GM18873 (cell line): ENCODE results near the gene IGSF6.
"Not testable (repeated sequence)": the region's sequence is repeated elsewhere in the genome, so short reads cannot be mapped to it uniquely, and the experiment has no call there.

Experiments used
- ATAC-seq: cut with Tn5 transposase; IDR thresholded peaks from one replicate; pipeline ENCODE4 v1.9.1; 2021; ENCODE audit warnings: mild to moderate bottlenecking, moderate library complexity, moderate number of reproducible peaks; ENCODE audit not compliant: unreplicated experiment, low FRiP score

IGSF6 gene

DNA sequence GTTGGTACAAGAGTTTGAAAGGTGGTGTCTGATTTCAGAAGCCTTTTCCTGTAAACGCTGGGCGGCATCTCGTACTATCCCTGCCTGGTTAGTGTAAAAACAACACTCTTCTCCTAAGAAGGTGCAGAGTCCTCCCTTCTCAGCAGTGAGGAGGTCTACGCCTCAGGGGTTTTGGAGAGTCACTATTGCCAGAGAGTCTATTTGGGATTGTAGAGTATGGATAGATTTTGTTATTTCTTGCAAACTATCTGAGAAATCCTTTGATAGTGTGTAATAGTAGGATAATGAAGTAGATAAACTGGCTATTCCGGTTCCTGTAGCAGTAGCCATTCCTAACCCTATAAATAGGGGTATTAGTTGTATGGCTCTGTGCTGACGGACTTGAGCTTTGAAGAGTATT, 21.5 kb downstream of the IGSF6 start:
- not testable (repeated sequence) for ATAC-seq

DNA sequence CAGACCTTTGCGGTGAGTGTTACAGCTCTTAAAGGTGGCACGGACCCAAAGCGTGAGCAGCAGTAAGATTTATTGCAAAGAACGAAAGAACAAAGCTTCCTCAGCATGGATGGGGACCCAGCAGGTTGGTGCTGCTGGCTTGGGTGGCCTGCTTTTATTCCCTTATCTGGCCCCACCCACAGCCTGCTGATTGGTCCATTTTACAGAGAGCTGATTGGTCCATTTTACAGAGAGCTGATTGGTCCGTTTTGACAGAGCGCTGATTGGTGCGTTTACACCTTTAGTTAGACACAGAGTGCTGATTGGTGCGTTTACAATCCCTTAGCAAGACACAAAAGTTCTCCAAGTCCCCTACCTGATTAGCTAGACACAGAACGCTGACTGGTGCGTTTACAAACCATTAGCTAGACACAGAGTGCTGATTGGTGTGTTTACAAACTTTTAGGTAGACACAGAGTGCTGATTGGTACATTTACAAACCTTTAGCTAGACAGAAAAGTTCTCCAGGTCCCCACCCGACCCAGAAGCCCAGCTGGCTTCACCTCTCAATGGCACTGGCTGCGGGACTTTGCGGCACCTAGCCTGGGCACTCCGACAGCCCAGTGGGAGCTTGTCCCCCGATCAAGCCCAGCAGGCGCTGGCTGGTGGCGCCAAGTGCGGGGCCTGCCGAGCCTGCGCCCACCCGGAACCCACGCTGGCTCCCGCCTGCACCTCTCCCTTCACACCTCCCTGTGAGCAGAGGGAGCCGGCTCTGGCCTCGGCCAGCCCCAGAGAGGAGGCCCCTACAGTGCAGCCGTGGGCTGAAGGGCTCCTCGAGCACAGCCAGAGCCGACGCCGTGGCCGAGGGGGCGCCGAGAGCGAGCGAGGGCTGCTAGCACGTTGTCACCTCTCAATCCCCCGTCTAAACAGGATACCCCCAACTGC, 22.5 kb downstream of the IGSF6 start:
- ATAC-seq: not testable (repeated sequence)

DNA sequence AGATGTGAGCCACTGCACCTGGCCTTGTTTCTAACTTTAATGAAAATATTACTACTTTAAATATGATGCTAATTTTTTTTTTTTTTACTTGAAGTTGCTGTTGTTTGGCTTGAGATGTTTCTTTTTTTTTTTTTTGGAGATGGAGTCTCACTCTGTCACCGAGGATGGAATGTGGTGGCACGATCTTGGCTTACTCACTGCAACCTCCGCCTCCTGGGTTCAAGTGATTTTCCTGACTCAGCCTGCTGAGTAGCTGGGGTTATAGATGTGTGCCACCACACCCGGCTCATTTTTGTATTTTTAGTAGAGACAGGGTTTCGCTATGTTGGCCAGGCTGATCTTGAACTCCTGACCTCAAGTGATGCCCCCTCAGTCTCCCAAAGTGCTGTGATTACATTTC, 23.6 kb downstream of the IGSF6 start:
- ATAC-seq: no peak

DNA sequence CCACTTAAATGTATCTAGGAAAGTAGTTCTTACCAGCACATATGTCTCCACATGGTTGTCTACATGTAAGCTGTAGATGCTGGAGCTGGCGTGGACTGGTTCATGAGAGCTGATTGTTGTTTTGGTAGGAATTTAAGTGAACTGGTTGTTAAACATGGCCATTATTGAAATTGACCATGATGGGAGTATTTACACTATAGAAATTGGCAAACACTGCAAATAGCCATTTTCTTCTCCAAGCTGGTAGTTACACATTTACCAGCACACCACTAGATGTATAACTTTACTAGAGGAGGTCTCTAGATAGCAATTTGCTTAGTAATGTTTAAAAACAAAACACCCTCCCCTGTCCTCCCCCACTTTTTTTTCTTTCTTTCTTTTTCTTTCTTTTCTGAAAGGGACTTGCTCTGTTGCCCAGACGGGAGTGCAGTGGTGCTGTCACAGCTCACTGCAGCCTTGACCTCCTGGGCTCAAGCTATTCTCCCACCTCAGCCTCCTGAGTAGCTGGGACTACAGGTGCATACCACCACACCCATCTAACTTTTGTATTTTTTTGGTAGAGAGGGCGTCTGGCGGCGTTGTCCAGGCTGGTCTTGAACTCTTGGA, 24.2 kb downstream of the IGSF6 start:
- ATAC-seq: no peak

DNA sequence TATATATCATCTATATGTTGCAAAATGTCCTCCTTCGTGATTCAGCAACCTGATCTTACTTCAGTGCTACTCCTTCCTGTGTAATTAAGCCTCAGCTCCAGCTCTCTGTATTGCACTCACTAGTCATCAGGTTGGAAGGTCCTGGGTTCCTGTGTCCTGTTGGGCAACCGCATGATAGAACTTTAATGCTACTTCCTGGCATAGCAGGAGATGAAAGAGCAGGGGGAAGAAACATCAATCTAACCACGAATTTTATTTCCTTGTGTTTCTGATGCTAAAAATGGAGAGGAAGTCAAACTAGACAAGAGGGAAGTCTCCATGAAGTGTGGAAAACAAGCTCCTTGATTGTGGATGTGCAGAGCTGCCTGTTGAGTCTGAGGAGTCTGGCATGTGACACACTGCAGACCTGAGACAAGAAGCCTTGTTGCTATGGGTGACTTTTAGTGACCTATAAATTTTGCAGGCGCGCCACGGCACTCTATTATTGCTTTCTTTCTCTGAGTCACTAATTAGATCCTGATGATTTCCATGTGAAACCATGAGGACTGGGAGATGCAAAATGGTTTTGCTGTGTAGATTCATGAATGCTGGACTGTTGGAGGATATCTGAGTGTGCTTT, 25.6 kb downstream of the IGSF6 start:
- ATAC-seq: no peak

DNA sequence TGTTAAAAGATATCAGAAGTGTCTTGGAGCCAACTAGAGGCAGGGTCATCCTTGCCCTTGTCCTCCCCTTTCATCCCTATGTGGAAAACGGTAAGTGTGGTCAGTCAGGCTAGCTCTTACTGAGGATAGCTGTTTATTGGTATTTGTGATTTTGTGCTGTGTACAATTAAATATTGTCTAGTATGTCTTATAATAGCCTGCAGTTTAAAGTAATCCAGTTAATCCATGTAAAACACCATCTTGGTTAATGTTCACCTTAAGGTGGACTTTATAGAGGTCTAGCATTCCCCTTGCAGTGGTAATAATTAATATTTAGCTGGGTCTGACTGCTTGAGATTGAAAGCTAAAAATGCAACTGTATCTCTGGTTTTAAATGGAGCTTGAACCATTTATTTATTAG, 27.4 kb downstream of the IGSF6 start:
- no peak for ATAC-seq

DNA sequence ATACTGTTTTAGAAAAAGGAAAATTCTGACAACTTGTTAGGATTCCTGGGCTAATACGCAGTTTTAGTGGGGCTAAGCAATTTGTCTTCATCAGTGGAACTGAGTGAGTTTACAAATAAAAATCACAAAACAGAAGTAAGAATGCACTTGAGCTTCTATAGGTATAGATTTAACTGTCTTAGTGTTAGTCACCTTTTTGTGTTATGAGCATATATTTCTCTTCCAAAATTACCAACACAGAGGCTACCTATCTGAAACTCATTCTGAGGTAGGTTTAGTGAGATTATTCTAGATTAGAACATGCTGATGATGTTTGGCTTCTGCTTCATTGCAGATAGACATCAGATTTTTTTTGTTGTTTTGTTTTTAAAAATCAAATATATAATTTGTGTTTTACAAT, 29.9 kb downstream of the IGSF6 start:
- no peak for ATAC-seq

DNA sequence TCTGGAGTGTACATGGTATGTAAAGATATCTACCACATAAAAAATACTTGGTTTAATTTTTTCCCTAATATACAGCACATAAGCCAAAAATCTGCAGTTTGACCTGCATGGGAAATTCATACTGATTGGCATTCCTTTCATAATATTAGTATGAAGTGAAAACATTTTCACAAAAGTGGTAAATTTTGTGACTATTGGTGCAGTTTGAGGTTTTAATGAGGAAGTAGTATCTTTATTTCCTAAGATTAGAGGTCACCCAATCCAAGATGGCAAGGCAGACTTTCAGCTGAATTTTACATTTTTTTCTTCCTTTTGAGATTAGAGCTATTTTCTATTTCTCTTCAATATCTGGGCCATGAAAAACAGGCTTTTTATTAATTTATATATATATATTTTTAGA, 31.8 kb downstream of the IGSF6 start:
- no peak for ATAC-seq

DNA sequence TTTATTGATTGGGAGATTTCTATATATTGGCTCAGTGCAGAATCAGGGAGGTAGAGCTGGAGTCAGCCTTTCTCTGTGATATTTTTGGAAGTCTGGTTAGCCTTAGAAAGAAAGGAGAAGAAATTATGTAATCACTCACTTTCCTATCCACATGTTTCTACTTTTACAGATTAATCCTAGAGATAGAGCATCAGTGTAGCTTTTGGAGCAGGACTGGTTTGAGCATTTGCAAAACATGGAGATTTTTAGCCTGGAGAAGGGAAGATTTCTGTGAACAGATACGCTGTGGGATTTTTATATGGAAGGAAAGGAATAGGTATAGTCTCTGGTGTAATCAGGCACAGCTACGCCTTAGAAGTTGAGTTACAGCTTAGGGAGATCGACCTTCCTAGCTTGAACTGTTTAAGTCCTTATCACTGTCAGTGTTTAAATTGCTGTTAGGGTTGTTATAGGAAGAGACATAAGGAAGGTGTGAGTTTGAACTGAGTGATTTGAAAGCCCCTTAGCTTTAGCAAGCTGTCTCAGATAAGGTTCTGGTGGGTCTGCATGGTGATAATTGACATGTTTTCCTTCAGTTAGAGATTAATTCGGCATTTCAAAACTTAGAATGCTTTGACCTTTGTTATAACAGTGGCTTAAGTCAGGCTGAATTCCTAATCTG, 32.5 kb downstream of the IGSF6 start:
- no peak for ATAC-seq

DNA sequence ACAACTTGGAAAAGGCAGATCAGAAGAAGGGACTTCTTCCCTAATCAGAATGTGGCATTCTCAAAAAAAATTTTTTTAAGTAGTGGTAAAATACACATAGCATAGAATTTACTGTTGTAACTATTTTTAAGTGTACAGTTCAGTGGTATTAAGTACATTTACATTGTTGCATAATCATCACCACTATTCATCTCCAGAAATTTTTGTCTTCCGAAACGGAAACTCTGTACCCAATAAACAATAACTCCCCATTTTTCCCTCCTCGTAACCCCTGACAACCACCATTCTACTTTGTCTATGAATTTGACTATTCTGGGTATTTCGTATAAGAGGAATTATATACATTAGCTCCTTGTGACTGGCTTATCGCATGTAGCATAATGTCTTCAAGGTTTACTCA, 34.1 kb downstream of the IGSF6 start:
- no peak for ATAC-seq

DNA sequence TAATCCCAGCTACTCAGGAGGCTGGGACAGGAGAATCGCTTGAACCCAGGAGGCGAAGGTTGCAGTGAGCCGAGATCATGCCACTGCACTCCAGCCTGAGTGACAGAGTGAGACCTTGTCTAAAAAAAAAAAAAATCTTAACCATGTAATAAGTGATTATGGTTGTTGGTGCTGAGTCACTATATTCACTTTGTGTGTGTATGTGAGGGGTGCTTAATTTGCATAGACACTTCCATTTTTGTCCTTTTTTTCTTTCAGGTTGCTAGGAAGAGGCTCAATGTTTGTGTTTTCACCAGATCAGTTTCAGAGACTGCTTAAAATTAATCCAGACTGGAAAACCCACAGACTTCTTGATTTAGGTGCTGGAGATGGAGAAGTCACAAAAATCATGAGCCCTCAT, 34.8 kb downstream of the IGSF6 start:
- ATAC-seq: no peak

DNA sequence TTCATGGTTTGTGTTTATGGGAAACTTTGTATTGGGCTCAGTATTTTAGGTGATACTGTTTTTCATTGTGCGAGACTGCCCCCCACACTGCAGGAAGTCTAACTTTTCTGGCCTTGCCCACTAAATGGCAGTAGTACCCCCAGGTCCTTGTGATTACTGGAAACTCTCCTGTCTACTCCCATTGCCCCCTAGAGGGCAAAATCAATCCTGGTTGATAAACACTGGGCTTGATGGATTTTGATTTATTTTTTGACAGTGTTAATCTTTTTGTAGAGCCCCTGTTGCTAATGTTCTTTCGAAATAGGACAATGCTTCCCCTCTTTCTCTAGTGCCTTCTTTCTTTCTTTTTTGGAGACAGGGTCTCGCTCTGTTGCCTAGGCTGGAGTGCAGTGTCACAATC, 37.5 kb downstream of the IGSF6 start:
- ATAC-seq: no peak

DNA sequence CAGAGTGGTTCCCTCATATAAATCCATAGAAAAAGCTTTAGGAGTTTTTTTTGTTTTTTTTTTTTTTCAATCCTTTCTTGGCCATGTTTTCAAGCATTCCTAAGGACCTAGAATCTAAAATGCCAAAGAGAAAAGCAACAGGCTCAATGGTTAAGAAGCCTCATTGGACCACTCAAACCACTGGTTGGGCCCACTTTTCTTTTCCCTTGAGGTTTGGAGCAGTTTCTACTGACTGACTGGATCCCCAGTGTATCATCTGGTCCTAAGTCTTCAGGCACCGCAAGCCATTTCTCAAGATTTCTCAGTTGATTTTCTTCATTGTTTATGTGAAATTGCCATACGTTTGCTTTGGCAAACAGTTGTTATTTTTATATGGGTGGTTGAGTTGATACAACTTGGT, 38.6 kb downstream of the IGSF6 start:
- no peak for ATAC-seq

DNA sequence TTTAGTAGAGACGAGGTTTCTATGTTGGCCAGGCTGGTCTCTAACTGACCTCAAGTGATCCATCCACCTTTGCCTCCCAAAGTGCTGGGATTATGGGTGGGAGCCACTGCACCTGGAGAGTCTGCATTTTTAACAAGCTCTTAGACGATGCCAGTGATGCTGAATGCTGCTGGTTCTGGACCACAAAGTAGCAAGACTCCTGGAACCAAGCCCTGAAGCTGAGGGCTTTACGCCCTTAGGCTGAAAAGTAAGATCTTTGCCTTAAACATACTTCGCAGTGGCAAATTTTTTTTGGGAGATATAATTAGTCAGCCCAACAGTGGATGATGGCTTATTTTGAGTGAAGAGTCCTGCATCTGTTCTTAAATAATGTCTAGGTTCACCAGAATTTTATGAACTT, 39.0 kb downstream of the IGSF6 start:
- no peak for ATAC-seq

DNA sequence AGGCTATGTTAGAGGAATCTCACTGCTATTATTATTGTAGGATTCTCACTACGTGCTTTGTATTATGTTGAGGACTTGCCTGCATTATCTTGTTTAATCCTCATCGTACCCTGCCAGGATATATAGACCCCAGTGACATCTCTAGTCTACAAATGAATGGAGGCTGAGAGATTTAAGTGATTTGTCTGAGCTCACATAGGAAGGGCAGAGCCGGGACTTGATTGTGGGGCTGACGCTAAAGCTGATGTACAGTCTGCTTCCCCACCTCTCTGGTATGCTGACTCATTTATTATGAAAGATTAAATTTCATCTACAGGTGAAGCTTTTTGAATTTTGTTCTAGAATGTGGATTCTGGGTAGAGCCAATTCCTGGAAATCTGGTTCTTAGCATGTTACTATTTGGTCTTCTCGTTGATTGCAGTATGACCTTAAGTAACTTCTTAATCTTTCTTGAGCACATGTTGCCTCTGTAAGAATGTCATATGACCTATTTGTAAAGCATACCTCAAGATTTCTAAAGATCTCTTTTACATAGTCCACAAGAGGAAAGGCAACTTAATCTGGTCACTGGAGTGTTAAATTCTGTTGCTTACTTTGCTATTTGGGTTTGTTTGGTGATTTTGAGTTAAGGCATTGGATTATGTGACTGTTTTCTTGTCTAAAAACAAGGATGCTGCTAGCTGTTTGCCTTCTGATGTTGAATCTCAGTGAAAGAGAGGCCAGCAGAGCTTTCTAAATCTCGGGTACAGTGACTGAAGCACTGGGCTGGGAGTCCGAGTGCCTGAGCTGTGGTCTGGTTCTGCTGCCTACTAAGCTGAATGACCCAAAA, 40.6 kb downstream of the IGSF6 start:
- ATAC-seq: no peak

DNA sequence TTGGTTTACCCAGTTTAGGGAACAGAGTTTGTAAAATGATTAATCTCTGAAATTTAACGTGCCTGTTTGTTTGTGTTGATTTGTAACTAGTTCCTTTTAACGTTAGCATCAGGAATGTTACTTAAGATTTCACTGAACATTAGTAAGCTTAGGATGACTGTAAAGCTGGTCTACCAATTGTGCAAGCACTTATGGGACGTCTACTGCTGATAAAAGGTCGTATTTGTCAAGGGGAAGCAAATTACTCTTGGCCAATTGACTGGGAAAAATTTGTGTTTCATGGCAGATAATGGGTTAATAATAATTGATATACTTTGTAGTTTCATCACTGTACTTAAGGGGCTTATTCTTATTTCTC, 41.2 kb downstream of the IGSF6 start:
- no peak for ATAC-seq

DNA sequence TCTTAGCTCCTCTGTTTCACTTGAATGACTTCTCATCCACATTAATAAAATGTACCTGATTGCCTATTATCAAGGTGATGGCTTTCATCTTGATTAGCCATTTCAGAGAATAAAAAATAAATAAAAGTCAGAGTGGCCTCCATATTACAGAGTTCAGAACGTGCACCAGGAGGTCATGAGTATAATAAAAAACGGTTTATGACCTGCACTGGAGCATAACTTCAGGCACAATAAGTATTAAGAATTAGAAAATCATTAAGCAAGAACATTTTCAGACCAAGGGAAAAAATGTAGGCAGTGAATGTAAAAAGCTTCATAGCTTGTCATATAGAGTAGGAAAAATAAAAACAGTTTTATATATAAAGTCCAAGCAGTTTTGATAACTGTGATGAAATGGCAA, 41.6 kb downstream of the IGSF6 start:
- no peak for ATAC-seq

DNA sequence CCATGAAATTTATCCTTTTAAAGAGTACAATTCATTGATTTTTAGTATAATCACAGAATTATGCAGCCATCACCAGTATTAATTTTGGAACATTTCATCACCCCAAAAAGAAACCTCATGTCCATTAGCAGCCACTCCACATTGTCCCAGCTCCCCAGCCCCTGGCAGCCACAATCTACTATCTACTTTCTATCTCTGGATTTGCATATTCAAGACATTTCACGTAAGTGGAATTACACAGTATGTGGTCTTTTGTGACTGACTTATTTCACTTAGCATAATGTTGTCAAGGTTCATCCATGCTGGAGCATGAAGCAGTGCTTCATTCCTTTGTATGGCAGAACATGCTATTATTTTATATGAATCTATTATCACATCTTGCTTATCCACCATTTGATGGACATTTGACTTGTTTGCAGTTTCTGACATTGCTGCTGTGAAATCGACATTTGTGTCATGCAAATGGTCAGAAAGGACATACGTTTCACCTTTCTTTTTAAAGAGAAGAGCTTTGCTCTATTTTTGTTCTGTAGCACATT, 42.3 kb downstream of the IGSF6 start:
- no peak for ATAC-seq

DNA sequence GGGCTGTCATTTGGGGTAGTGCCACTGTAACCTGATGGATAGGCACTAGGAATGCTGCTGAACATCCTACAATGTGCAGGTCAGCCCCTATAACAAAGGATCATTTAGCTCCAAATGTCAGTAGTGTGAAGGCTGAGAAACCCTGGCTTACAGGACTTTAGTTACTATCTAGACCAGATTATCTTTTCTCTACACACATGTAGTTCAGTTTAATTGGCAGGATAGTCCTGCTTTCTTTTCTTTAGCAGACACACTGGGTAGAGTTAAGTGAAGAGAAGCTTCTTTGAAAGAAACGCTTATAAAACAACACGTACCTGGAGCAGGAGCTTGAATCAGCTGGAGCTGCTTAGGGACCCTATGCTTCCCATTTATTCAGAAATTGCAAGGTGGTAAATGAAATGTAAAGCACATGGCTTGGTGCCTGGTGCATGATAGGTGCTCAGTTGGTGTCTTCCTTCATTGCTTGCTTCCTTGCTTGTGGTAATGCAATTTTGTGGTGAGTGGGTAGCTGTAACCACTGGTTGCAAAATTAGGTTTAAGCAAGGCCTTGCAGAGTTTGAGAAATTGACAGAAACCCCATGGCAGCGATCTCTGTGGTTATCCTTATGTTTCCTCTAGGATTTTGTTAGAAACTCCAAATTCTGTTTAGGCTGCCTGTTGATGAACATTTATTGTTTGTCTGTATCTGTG, 43.6 kb downstream of the IGSF6 start:
- ATAC-seq: no peak

DNA sequence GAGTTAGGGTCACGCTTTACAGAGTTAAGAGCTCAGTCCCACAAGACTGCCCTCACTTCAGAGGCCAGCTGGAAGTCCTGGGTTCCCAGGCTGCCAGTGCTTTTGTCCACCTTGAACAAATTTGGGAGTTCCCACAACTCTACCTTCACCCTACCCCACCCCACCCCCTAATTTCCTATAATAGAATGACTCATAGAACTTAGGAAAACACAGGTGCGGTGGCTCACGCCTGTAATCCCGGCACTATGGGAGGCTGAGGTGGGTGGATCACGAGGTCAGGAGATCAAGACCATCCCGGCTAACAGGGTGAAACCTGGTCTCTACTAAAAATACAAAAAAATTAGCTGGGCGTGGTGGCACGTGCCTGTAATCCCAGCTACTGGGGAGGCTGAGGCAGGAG, 46.6 kb downstream of the IGSF6 start:
- ATAC-seq: not testable (repeated sequence)
